Activated T-helper 2 cell treated with anti-CD3 and anti-CD28 coated beads, Interferon-gamma antibody, Interleukin-2, Interleukin-4, amounts not matched to agents 10 μg/mL and 5 μg/mL and 100 μg/mL, durations not matched to agents 14 hours and 24 hours and 36 hours (primary cell): ENCODE measurements around the gene HHIPL2. TPM values are rescaled to one million over a fixed set of nuclear protein-coding genes. Genes with fewer than 3 reads are reported as not detected.

Source experiments
- total RNA-seq: library from RNA; stranded (reverse); gene quantifications from 2 replicates; pipeline ENCODE4 v1.2.3, GENCODE V29; 2022

HHIPL2 gene
- total RNA-seq, 1 donor from 2014 or later, result 0.21 TPM

Other genes starting within 250 kb of the HHIPL2 start
- gene TAF1A, start 41.8 kb upstream of the HHIPL2 start, total RNA-seq, result 17.6 and 17.9 TPM in 2 replicates
- gene MIA3, start 70.0 kb upstream of the HHIPL2 start, total RNA-seq, result 40.6 and 44.4 TPM in 2 replicates
- gene AIDA, start 164.4 kb upstream of the HHIPL2 start, total RNA-seq, result 41.9 and 45.7 TPM in 2 replicates
- gene BROX, start 164.5 kb upstream of the HHIPL2 start, total RNA-seq, result 34.3 and 37.7 TPM in 2 replicates
- gene FAM177B, start 189.1 kb upstream of the HHIPL2 start, total RNA-seq, result not detected in 2 replicates